H1 (cell line): Measurements from ENCODE around the gene KIT.
"Not testable (repeated sequence)": the region's sequence is repeated elsewhere in the genome, so short reads cannot be mapped to it uniquely, and the experiment has no call there.

ENCODE experiments used
- CEBPB ChIP-seq: IDR thresholded peaks from 2 replicates; pipeline ENCODE4 v1.6.1; 2012; ENCODE audit warnings: low read depth, low read length
- CTCF ChIP-seq, 3 experiments: IDR thresholded peaks; 1 replicate in 2 of 3; 2 replicates in 1 of 3; pipeline versions ENCODE4 v1.5.1 to v1.6.1; 2011; ENCODE audit warnings: low read length in 3 of 3, mild to moderate bottlenecking in 3 of 3, inconsistent platforms in 2 of 3, low read depth in 1 of 3, moderate library complexity in 1 of 3; ENCODE audit not compliant: insufficient read depth in 1 of 3; ENCODE audit errors: control extremely low read depth in 1 of 3
- EGR1 ChIP-seq: IDR thresholded peaks from 2 replicates; pipeline ENCODE4 v1.6.1; 2011; ENCODE audit warnings: low read depth, low read length, borderline replicate concordance
- JUND ChIP-seq: IDR thresholded peaks from 2 replicates; pipeline ENCODE4 v1.6.1; 2011; ENCODE audit warnings: mild to moderate bottlenecking, improper control_type of control experiment, low read length
- KDM1A ChIP-seq: fragments of 200-600, 300-600 bp; sonication (generic); IDR thresholded peaks from 2 replicates; pipeline ENCODE4 v1.7.1; 2016; ENCODE audit warnings: mild to moderate bottlenecking, low read length, borderline replicate concordance
- POLR2A ChIP-seq, 2 experiments: IDR thresholded peaks; 1 replicate in 1 of 2; 2 replicates in 1 of 2; pipeline ENCODE4 v1.6.1; 2011; ENCODE audit warnings: low read depth in 2 of 2, low read length in 2 of 2, mild to moderate bottlenecking in 2 of 2; ENCODE audit errors: control extremely low read depth in 1 of 2
- POLR2AphosphoS5 ChIP-seq: IDR thresholded peaks from 2 replicates; pipeline ENCODE4 v1.6.1; 2011; ENCODE audit warnings: low read depth, low read length
- SP2 ChIP-seq: IDR thresholded peaks from 2 replicates; pipeline ENCODE4 v1.6.1; 2012; ENCODE audit warnings: mild to moderate bottlenecking, low read length, inconsistent platforms
- TBP ChIP-seq: IDR thresholded peaks from 2 replicates; pipeline ENCODE4 v1.6.1; 2011; ENCODE audit warnings: low read depth, low read length, improper control_type of control experiment
- TEAD4 ChIP-seq: IDR thresholded peaks from 2 replicates; pipeline ENCODE4 v1.6.1; 2012; ENCODE audit warnings: low read depth, low read length, inconsistent platforms, mixed read lengths
- YY1 ChIP-seq: IDR thresholded peaks from 2 replicates; pipeline ENCODE4 v1.6.1; 2011; ENCODE audit warnings: low read depth, mild to moderate bottlenecking, low read length

DNA sequence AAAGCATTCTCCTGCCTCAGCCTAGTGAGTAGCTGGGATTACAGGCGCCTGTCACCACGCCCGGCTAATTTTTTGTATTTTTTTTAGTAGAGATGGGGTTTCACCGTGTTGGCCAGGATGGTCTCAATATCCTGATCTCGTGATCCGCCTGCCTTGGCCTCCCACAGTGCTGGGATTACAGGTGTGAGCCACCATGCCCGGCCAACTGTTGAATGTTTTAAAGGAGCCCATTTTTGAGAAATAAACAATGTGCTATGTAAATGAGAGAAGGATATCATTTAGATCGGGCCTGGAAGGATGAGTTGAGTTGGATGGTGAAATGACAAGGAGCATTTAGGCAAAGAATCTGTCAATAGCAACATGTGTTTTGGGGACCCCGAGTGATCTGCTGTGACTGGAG, 16.7 kb upstream of the KIT start:
- TF ChIP-seq TBP; YY1; CEBPB; TEAD4; EGR1; KDM1A; JUND; POLR2AphosphoS5; CTCF (IDR thresholded peaks at IDR 0.05; ENCODE audit: control extremely low read depth in 1 of 3, insufficient read depth in 1 of 3, low read depth in 1 of 3, low read length in 3 of 3); POLR2A (IDR thresholded peaks at IDR 0.05; ENCODE audit: control extremely low read depth in 1 of 2, low read depth in 2 of 2, low read length in 2 of 2); SP2: not testable (repeated sequence)
